HG03103 (cell line): Measurements from ENCODE around the gene FOXK1.

Source experiments
- ATAC-seq: cut with Tn5 transposase; IDR thresholded peaks from one replicate; pipeline ENCODE4 v1.9.1; 2021; ENCODE audit warnings: low read depth; ENCODE audit not compliant: unreplicated experiment

The FOXK1 gene

GRCh38 chr7:4718075-4718474 lies 36.0 kb downstream of the FOXK1 start:
- no peak for ATAC-seq

- no peak for ATAC-seq
These were observed 38.1 kb downstream of the FOXK1 start for GRCh38 chr7:4720225-4720624.

- ATAC-seq: no peak
These were observed 40.2 kb downstream of the FOXK1 start for GRCh38 chr7:4722308-4722707.

- no peak for ATAC-seq
These were observed 41.0 kb downstream of the FOXK1 start for GRCh38 chr7:4722960-4723630.

- ATAC-seq: peak; percentile 16
These were observed 42.5 kb downstream of the FOXK1 start for GRCh38 chr7:4724648-4725013.

DNA sequence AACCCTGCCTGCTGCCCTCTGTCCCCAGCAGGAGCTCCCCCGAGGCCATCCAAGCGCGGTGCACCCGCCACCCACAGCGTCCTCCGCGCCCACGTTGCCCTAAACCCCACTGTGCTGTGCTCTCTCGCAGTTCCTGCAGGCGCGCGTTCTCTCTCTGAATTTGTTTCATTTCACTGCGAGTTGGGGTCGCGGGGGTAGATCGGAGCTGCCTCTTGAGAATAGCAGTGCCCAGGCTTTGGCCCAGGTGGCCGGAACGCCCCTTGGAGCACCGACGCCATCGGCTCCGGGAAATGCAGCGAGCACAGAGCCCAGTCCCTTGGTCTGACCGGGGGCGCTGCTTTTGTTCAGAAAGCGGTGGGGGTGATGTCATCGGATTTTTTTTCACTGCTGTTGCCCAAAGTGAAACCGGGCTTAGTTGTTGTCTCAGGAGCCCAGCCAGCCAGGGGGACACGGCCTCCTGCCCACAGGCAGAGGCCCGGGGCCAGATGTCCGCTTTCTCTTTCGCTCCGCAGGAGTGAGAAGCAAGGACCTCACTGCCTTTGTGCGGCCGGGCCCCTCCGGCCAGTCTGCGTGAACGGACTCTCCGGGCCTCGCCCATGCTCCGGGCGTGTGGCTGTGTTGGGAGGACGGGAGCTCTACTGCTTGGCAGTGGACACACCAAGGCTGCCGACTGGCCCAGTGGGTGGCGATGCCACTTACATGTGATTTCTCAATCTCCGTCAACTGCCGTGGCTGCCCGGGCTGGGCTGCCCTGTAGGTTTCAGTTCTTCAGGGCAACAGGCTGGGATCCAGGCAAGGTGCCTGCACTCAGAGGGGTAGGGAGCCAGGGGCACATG lies 43.1 kb downstream of the FOXK1 start:
- ATAC-seq: peak; percentile 61

GRCh38 chr7:4725850-4726450 lies 43.9 kb downstream of the FOXK1 start:
- peak; percentile 2 for ATAC-seq

GRCh38 chr7:4726566-4726965 lies 44.5 kb downstream of the FOXK1 start:
- no peak for ATAC-seq

DNA sequence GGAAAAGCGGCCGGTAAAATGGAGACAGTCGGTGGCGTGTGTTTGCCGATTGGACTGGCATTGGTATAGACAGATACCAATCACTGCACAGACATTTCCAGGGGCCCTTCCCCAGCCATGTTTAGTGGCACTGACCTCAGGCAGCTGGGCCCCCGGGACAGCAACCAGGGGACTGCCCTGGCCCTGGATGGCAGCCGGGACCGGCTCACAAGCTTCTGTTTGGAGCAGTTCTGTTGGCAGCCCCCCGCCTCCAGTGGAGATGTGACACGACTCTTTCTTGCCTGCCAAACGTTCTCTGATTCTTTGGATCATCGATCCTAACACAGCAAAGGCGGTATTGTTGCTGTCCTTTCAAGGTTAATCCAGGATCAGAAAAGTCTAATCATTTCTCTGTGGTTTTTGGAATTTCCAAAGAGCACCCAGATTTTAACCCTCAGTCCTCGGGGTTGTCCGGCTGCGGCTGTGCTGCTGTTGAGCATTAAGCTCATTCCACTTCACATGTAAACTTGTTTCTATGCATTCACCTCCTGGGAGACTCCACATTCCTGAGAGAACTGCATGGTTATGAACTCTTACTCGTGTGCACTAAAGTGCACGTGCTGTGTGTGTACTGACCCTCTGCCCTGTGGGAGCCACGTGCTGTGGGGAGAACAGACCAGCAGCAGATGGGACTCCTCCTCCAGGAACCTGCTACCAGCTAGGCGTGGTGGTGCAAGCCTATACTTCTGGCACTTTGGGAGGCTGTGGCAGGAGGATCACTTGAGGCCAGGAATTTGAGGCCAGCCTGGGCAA lies 46.0 kb downstream of the FOXK1 start:
- ATAC-seq: no peak

DNA sequence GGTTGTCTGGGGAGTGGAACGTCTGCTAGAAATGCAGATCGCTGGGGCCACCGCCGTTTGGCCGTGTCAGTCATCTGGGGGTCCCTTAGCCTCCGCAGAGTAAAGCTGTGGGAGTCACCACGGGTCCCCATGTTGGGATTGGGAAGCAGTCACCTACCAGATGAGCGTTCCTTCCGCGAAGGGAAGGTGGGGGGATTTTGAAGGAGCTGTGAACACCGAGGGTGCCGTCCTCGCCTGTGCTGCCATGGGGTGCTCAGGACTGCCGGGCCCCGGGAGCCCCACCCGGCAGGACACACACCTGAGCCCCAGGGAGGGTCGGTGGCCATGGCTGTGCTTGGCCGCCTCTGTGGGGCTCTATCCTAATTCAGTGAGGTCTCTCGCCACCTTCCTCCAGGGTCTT lies 47.2 kb downstream of the FOXK1 start:
- no peak for ATAC-seq

GRCh38 chr7:4730276-4730675 lies 48.2 kb downstream of the FOXK1 start:
- ATAC-seq: no peak

- ATAC-seq: no peak
These were observed 48.9 kb downstream of the FOXK1 start for GRCh38 chr7:4730971-4731370.

GRCh38 chr7:4731803-4732202 lies 49.7 kb downstream of the FOXK1 start:
- no peak for ATAC-seq

DNA sequence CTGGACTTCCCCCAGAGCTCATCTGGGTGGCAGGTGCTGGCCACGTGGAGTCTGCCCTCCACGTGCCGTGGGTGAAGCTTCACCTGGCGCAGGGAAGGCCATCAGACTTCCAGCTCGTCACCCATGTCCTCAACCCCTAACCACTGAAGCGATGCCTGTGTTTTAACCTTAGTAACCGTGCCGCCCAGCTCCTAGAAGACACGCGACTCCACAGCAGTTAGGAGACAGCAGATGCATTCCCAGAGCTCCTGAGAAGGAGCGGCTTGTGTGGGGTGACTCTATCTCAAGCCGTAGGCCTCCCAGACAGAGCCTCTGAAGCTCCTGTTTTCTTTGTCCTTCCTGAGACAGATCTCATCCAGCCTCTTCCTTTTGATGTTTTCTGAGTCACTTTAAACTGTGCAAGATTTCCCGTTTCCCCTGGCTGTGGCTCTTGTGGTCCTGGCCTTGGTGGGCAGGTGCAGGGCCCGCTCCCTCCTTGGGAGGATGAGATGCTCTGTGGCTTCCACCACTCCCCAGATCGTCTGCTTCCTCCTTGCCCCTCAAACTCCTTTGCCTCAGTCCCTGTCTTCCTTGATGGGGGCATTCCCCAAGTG lies 51.9 kb downstream of the FOXK1 start:
- ATAC-seq: no peak

- no peak for ATAC-seq
These were observed 52.7 kb downstream of the FOXK1 start for GRCh38 chr7:4734587-4735345.

- no peak for ATAC-seq
These were observed 55.2 kb downstream of the FOXK1 start for GRCh38 chr7:4737300-4737699.

- ATAC-seq: no peak
These were observed 56.8 kb downstream of the FOXK1 start for GRCh38 chr7:4738711-4739527.

GRCh38 chr7:4739528-4739992 lies 57.5 kb downstream of the FOXK1 start:
- ATAC-seq: no peak

GRCh38 chr7:4740796-4741195 lies 58.7 kb downstream of the FOXK1 start:
- no peak for ATAC-seq
